Ectodermal cell (in vitro differentiated cells): ENCODE measurements around the gene ERC2.

Experiments used
- H3K27ac ChIP-seq: 2 replicates; pipeline ENCODE4 v1.7.0; 2013; ENCODE audit warnings: mild to moderate bottlenecking, low read depth, low read length; ENCODE audit not compliant: insufficient read depth, poor library complexity, severe bottlenecking
- H3K27me3 ChIP-seq: 2 replicates; pipeline ENCODE4 v1.7.0; 2013; ENCODE audit warnings: mild to moderate bottlenecking, low read length; ENCODE audit not compliant: insufficient read depth, control insufficient read depth, poor library complexity, severe bottlenecking
- H3K36me3 ChIP-seq: one replicate; pipeline ENCODE4 v1.7.0; 2013; ENCODE audit warnings: low read length; ENCODE audit not compliant: control insufficient read depth, insufficient read depth
- H3K4me1 ChIP-seq: one replicate; pipeline ENCODE4 v1.7.0; 2013; ENCODE audit warnings: low read length; ENCODE audit not compliant: control insufficient read depth, insufficient read depth
- H3K4me3 ChIP-seq: 2 replicates; pipeline ENCODE4 v1.7.0; 2013; ENCODE audit warnings: low read depth, low read length, control low read depth; ENCODE audit not compliant: insufficient read depth
- H3K9me3 ChIP-seq: 2 replicates; pipeline ENCODE4 v1.7.0; 2013; ENCODE audit warnings: mild to moderate bottlenecking, low read length, moderate library complexity; ENCODE audit not compliant: control insufficient read depth
- WGBS, 2 experiments: methylation state at CpG; one replicate each; pipeline ENCODE4 v1.1.7; 2013; ENCODE audit warnings: missing lambda C conversion rate in 2 of 2; 5-methylcytosine and 5-hydroxymethylcytosine counted together

Gene ERC2

GRCh38 chr3:55468251-55468650 lies 1000.0 kb downstream of the ERC2 start:
- no peaks in the 10 kb centered on the region for H3K9me3 ChIP-seq
- no peak overlapping the region for H3K27ac ChIP-seq
- WGBS, 2 experiments = 89 to 97% methylated on average over 5 of the region's 5 CpGs
- no peaks in the 10 kb centered on the region for H3K36me3 ChIP-seq
- no peaks in the 10 kb centered on the region for H3K4me1 ChIP-seq
- no peaks in the 10 kb centered on the region for H3K27me3 ChIP-seq
- H3K4me3 ChIP-seq = no peak overlapping the region

GRCh38 chr3:55467099-55467498 lies 1001.2 kb downstream of the ERC2 start:
- Histone ChIP-seq H3K4me3 (no peak overlapping the region), H3K27me3 (no peaks in the 10 kb centered on the region), H3K27ac (no peak overlapping the region), H3K36me3 (no peaks in the 10 kb centered on the region), H3K4me1 (no peaks in the 10 kb centered on the region), H3K9me3 (no peaks in the 10 kb centered on the region)
- WGBS, 2 experiments = 94 to 100% methylated on average over 2 of the region's 2 CpGs

GRCh38 chr3:55466526-55466925 lies 1001.7 kb downstream of the ERC2 start:
- Histone ChIP-seq H3K36me3 (no peaks in the 10 kb centered on the region), H3K4me1 (no peaks in the 10 kb centered on the region), H3K4me3 (no peak overlapping the region), H3K27ac (no peak overlapping the region), H3K9me3 (no peaks in the 10 kb centered on the region), H3K27me3 (no peaks in the 10 kb centered on the region)
- 93 to 99% methylated on average over 3 of the region's 3 CpGs for WGBS, 2 experiments

- no peaks in the 10 kb centered on the region for H3K4me1 ChIP-seq
- no peak overlapping the region for H3K4me3 ChIP-seq
- 86 to 95% methylated on average over 1 of the region's 1 CpG for WGBS, 2 experiments
- no peaks in the 10 kb centered on the region for H3K36me3 ChIP-seq
- H3K27me3 ChIP-seq = no peaks in the 10 kb centered on the region
- no peak overlapping the region for H3K27ac ChIP-seq
- H3K9me3 ChIP-seq = no peaks in the 10 kb centered on the region
Observed at GRCh38 chr3:55461896-55462295, 1006.4 kb downstream of the ERC2 start.

GRCh38 chr3:55459838-55460237 lies 1008.4 kb downstream of the ERC2 start:
- H3K4me1 ChIP-seq = no peaks in the 10 kb centered on the region
- H3K4me3 ChIP-seq = no peak overlapping the region
- H3K9me3 ChIP-seq = no peaks in the 10 kb centered on the region
- H3K27ac ChIP-seq = no peak overlapping the region
- H3K27me3 ChIP-seq = no peaks in the 10 kb centered on the region
- H3K36me3 ChIP-seq = no peaks in the 10 kb centered on the region
